Epithelial cell of esophagus (primary cell): Measurements from ENCODE around the gene CORO1A.
"Not testable (repeated sequence)": the region's sequence is repeated elsewhere in the genome, so short reads cannot be mapped to it uniquely, and the experiment has no call there.

ENCODE experiments used
- DNase-seq: peaks from one replicate; pipeline ENCODE4 v3.0.0; 2010; ENCODE audit warnings: low read depth
- H3K4me3 ChIP-seq: 2 replicates; pipeline ENCODE4 v1.5.1; 2011; ENCODE audit warnings: mild to moderate bottlenecking, low read length, control low read depth
- CTCF ChIP-seq: IDR thresholded peaks from 2 replicates; pipeline ENCODE4 v1.5.1; 2011; ENCODE audit warnings: low read depth, mild to moderate bottlenecking, low read length, control low read depth, inconsistent platforms; ENCODE audit not compliant: insufficient read depth; ENCODE audit errors: missing control alignments

Gene CORO1A

GRCh38 chr16:30152517-30152916, 30.9 kb upstream of the CORO1A start:
- H3K4me3 ChIP-seq, result no peak overlapping the region
- no peak for TF ChIP-seq CTCF
- DNase-seq, result no peak

GRCh38 chr16:30155188-30155587, 28.2 kb upstream of the CORO1A start:
- no peak for DNase-seq
- no peak for TF ChIP-seq CTCF
- no peak overlapping the region for H3K4me3 ChIP-seq

- no peak for DNase-seq
- H3K4me3 ChIP-seq, result no peak overlapping the region
- TF ChIP-seq CTCF, result no peak
These were observed 26.2 kb upstream of the CORO1A start for GRCh38 chr16:30157214-30157613.

- DNase-seq, result no peak
- TF ChIP-seq CTCF, result no peak
- H3K4me3 ChIP-seq, result no peak overlapping the region
These were observed 19.9 kb upstream of the CORO1A start for GRCh38 chr16:30163538-30163937.

GRCh38 chr16:30166202-30166902, 17.1 kb upstream of the CORO1A start:
- TF ChIP-seq CTCF, result no peak
- no peak for DNase-seq
- no peak overlapping the region for H3K4me3 ChIP-seq

GRCh38 chr16:30168746-30169145, 14.7 kb upstream of the CORO1A start:
- not testable (repeated sequence) for H3K4me3 ChIP-seq, DNase-seq

- H3K4me3 ChIP-seq, DNase-seq: not testable (repeated sequence)
These were observed 14.0 kb upstream of the CORO1A start for GRCh38 chr16:30169416-30169815.

GRCh38 chr16:30170145-30170544, 13.3 kb upstream of the CORO1A start:
- not testable (repeated sequence) for DNase-seq, H3K4me3 ChIP-seq

GRCh38 chr16:30173054-30173453, 10.3 kb upstream of the CORO1A start:
- TF ChIP-seq CTCF, result no peak
- H3K4me3 ChIP-seq, result no peak overlapping the region
- DNase-seq, result no peak

- not testable (repeated sequence) for H3K4me3 ChIP-seq, DNase-seq
These were observed 6.5 kb upstream of the CORO1A start for GRCh38 chr16:30176876-30177275.
